IPS-20b (cell line): ENCODE results near the gene PROKR1.

ENCODE experiments used
- H3K27ac ChIP-seq: one replicate; pipeline ENCODE4 v1.5.1; 2013; ENCODE audit warnings: low read length
- H3K27me3 ChIP-seq: 2 replicates; pipeline ENCODE4 v1.6.1; 2013; ENCODE audit warnings: mild to moderate bottlenecking, low read length, inconsistent platforms; ENCODE audit not compliant: insufficient read depth
- H3K36me3 ChIP-seq: 2 replicates; pipeline ENCODE4 v1.6.1; 2013; ENCODE audit warnings: low read depth, mild to moderate bottlenecking, inconsistent platforms, low read length, moderate library complexity; ENCODE audit not compliant: insufficient read depth
- H3K4me1 ChIP-seq: 2 replicates; pipeline ENCODE4 v1.6.1; 2013; ENCODE audit warnings: mild to moderate bottlenecking, control low read depth, inconsistent platforms, low read length, moderate library complexity; ENCODE audit not compliant: insufficient read depth
- H3K4me3 ChIP-seq: 2 replicates; pipeline ENCODE4 v1.5.1; 2013; ENCODE audit warnings: mild to moderate bottlenecking, low read length, inconsistent platforms
- H3K9ac ChIP-seq: 2 replicates; pipeline ENCODE4 v1.6.1; 2013; ENCODE audit warnings: low read depth, mild to moderate bottlenecking, inconsistent platforms, low read length, moderate library complexity
- H3K9me3 ChIP-seq: 2 replicates; pipeline ENCODE4 v1.6.1; 2013; ENCODE audit warnings: mild to moderate bottlenecking, low read depth, low read length, inconsistent platforms; ENCODE audit not compliant: insufficient read depth

PROKR1 gene

GRCh38 chr2:68706637-68707036 is 63.3 kb downstream of the PROKR1 start:
- no peaks in the 10 kb centered on the region for H3K27me3 ChIP-seq
- H3K27ac ChIP-seq, result no peak overlapping the region
- H3K9me3 ChIP-seq, result no peaks in the 10 kb centered on the region
- no peaks in the 10 kb centered on the region for H3K4me1 ChIP-seq
- no peak overlapping the region for H3K4me3 ChIP-seq
- H3K36me3 ChIP-seq, result no peaks in the 10 kb centered on the region
- no peak overlapping the region for H3K9ac ChIP-seq
